SK-MEL-5 (cell line): ENCODE results near the gene SASH1. TPM values are rescaled to one million over a fixed set of nuclear protein-coding genes. Genes with fewer than 3 reads are reported as not detected.

Source experiments
- DNase-seq: peaks from one replicate; pipeline ENCODE4 v3.0.0-alpha.2; 2016; ENCODE audit warnings: low read depth, low spot score
- in situ Hi-C: cut with HindIII; loops from 2 replicates; pipeline ENCODE4 v1.10.0; 2016; ENCODE audit warnings: low sequenced_read_pairs, high pct_unique_total_duplicates, low pct_unique_long_range_greater_than_20kb
- total RNA-seq: library from RNA; depleted of rRNA; stranded (reverse); fragments of >200 nt; shearing (Covaris generic); gene quantifications from 2 replicates; pipeline ENCODE4 v1.2.3, GENCODE V29; 2014

SASH1 gene
- total RNA-seq, 1 experiment from 2014 or later, result 43.7 TPM

- in situ Hi-C loops, result no loop called here
- no peak for DNase-seq
These were observed 18.2 kb upstream of the SASH1 start for GRCh38 chr6:148324297-148324985.

GRCh38 chr6:148325316-148326068 is 17.1 kb upstream of the SASH1 start:
- DNase-seq, result no peak
- in situ Hi-C loops, result no loop called here

- in situ Hi-C loops, result no loop called here
- peak; percentile 92 for DNase-seq
These were observed 13.6 kb upstream of the SASH1 start for GRCh38 chr6:148328876-148329555.

GRCh38 chr6:148329596-148330381 is 12.8 kb upstream of the SASH1 start:
- DNase-seq, result no peak
- in situ Hi-C loops, result no loop called here

- in situ Hi-C loops, result no loop called here
These were observed 10.6 kb upstream of the SASH1 start for GRCh38 chr6:148332088-148332487.

GRCh38 chr6:148336901-148337300 is 5.7 kb upstream of the SASH1 start:
- in situ Hi-C loops, result no loop called here
- DNase-seq, result no peak

More at GRCh38 chr6:148332088-148332487, 10.6 kb upstream of the SASH1 start:
- no peak for DNase-seq

GRCh38 chr6:148339766-148340165 is 2.9 kb upstream of the SASH1 start:
- no peak for DNase-seq
- in situ Hi-C loops, result no loop called here

- no peak for DNase-seq
- in situ Hi-C loops, result no loop called here
These were observed 1.9 kb upstream of the SASH1 start for GRCh38 chr6:148340586-148341297.

- in situ Hi-C loops, result no loop called here
- no peak for DNase-seq
These were observed 613 bp upstream of the SASH1 start for GRCh38 chr6:148342100-148342349.

- no peak for DNase-seq
- in situ Hi-C loops, result no loop called here
These were observed 577 bp downstream of the SASH1 start for GRCh38 chr6:148343047-148343782.

GRCh38 chr6:148345176-148345575 is 2.5 kb downstream of the SASH1 start:
- DNase-seq, result no peak
- in situ Hi-C loops, result no loop called here

- in situ Hi-C loops, result no loop called here
- DNase-seq, result no peak
These were observed 2.9 kb downstream of the SASH1 start for GRCh38 chr6:148345578-148345977.

GRCh38 chr6:148346681-148347440 is 4.2 kb downstream of the SASH1 start:
- no peak for DNase-seq
- in situ Hi-C loops, result no loop called here

GRCh38 chr6:148347441-148348054 is 4.9 kb downstream of the SASH1 start:
- in situ Hi-C loops, result no loop called here
- DNase-seq, result no peak

GRCh38 chr6:148348335-148348734 is 5.7 kb downstream of the SASH1 start:
- no peak for DNase-seq
- in situ Hi-C loops, result no loop called here

GRCh38 chr6:148348778-148349177 is 6.1 kb downstream of the SASH1 start:
- in situ Hi-C loops, result no loop called here

More at GRCh38 chr6:148348778-148349177, 6.1 kb downstream of the SASH1 start:
- no peak for DNase-seq
